ENCODE results near the gene GNB1. TPM values are rescaled to one million over a fixed set of nuclear protein-coding genes. Genes with fewer than 3 reads are reported as not detected.

Gene GNB1
- total and polyA plus RNA-seq, 2 experiments from 2014 or later, result 134 to 175 TPM

DNA sequence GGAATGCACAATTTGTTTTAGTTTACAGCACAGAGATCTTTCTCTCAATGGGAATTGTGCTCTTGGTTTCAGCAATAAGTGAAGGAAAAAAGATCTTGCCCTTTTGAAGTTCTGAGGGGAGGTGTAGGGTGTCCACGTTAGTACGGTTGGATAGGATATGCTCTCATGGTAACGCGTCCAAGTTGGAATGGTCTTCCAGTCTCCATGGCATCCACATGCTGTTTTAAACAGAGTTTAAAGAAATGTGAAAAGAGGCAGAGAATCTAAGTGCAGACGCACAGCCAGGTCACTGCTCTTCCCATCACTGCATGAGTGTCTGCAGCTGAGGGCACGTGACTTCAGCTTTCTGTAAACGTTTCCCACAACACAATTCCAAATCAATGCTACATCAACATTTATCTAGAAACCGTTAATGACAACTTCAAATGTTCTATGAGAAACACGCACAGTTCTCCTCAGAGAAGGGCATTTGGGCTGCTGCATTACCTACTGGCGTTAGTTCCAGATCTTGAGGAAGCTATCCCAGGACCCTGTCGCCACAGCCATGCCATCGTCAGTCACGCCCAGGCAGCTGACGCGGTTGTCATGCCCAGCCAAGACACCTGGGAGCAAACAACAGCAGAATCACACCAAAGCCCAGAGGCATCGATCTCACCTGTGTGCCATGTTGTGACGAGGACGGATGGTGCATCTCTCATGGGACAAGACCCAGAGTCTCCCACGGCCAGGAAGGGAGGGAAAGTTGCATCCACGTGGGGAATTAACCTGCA, 103.9 kb downstream of the GNB1 start:
- no peaks in the 10 kb centered on the region for H3K27me3 ChIP-seq
- TF ChIP-seq CTCF (IDR thresholded peaks at IDR 0.05; ENCODE audit: poor library complexity), result no peak
- TF ChIP-seq EZH2 (IDR thresholded peaks at IDR 0.05; ENCODE audit: borderline replicate concordance), result no peak
- no peak for TF ChIP-seq EZH2phosphoT487 (IDR thresholded peaks at IDR 0.05; ENCODE audit: low read depth, severe bottlenecking, unreplicated experiment)
- no peak overlapping the region for H2AFZ ChIP-seq
- H3K4me1 ChIP-seq (ENCODE audit: insufficient read depth), result peaks cover 16% of the 10 kb centered on the region
- H3K79me2 ChIP-seq, result peaks cover 9% of the 10 kb centered on the region
- H3K36me3 ChIP-seq (replicated peaks; ENCODE audit: insufficient read depth, low read depth), result no peaks in the 10 kb centered on the region
- DNase-seq (ENCODE audit: low spot score), result no peak
- H3K27ac ChIP-seq, result no peak overlapping the region
- H4K20me1 ChIP-seq (ENCODE audit: insufficient read depth, poor library complexity, severe bottlenecking), result peaks cover 6% of the 10 kb centered on the region
- no peak overlapping the region for H3K4me2 ChIP-seq
- no peaks in the 10 kb centered on the region for H3K9me2 ChIP-seq (replicated peaks; ENCODE audit: insufficient read depth)
- 94% methylated on average over 20 of the region's 20 CpGs for WGBS (ENCODE audit: low lambda C conversion rate, missing lambda C conversion rate)
- H3K4me3 ChIP-seq, result no peak overlapping the region
- H3K9me3 ChIP-seq (ENCODE audit: low read depth), result no peaks in the 10 kb centered on the region

- DNase-seq (ENCODE audit: low spot score), result no peak
- Histone ChIP-seq H3K9me2 (replicated peaks; ENCODE audit: insufficient read depth) (no peaks in the 10 kb centered on the region), H4K20me1 (ENCODE audit: insufficient read depth, poor library complexity, severe bottlenecking) (no peaks in the 10 kb centered on the region), H3K4me1 (ENCODE audit: insufficient read depth) (peaks cover 25% of the 10 kb centered on the region), H3K79me2 (peaks cover 4% of the 10 kb centered on the region), H3K9me3 (ENCODE audit: low read depth) (no peaks in the 10 kb centered on the region), H3K36me3 (replicated peaks; ENCODE audit: insufficient read depth, low read depth) (no peaks in the 10 kb centered on the region), H3K27me3 (no peaks in the 10 kb centered on the region), H3K4me2 (no peak overlapping the region), H2AFZ (no peak overlapping the region), H3K27ac (no peak overlapping the region), H3K4me3 (no peak overlapping the region)
- TF ChIP-seq EZH2phosphoT487 (IDR thresholded peaks at IDR 0.05; ENCODE audit: low read depth, severe bottlenecking, unreplicated experiment), result no peak
- no peak for TF ChIP-seq CTCF (IDR thresholded peaks at IDR 0.05; ENCODE audit: poor library complexity)
- no peak for TF ChIP-seq EZH2 (IDR thresholded peaks at IDR 0.05; ENCODE audit: borderline replicate concordance)
- WGBS (ENCODE audit: low lambda C conversion rate, missing lambda C conversion rate), result 93% methylated on average over 10 of the region's 10 CpGs
Observed at GRCh38 chr1:1785666-1786065, 105.2 kb downstream of the GNB1 start.

GRCh38 chr1:1784933-1785332, 106.0 kb downstream of the GNB1 start:
- H3K79me2 ChIP-seq, result peaks cover 2% of the 10 kb centered on the region
- 95% methylated on average over 13 of the region's 13 CpGs for WGBS (ENCODE audit: low lambda C conversion rate, missing lambda C conversion rate)
- no peak overlapping the region for H3K27ac ChIP-seq
- H3K36me3 ChIP-seq (replicated peaks; ENCODE audit: insufficient read depth, low read depth), result no peaks in the 10 kb centered on the region
- peaks cover 32% of the 10 kb centered on the region for H3K4me1 ChIP-seq (ENCODE audit: insufficient read depth)
- H2AFZ ChIP-seq, result no peak overlapping the region
- TF ChIP-seq CTCF (IDR thresholded peaks at IDR 0.05; ENCODE audit: poor library complexity), result no peak
- no peak for TF ChIP-seq EZH2 (IDR thresholded peaks at IDR 0.05; ENCODE audit: borderline replicate concordance)
- TF ChIP-seq EZH2phosphoT487 (IDR thresholded peaks at IDR 0.05; ENCODE audit: low read depth, severe bottlenecking, unreplicated experiment), result no peak
- H3K4me3 ChIP-seq, result no peak overlapping the region
- no peak overlapping the region for H3K4me2 ChIP-seq
- no peaks in the 10 kb centered on the region for H4K20me1 ChIP-seq (ENCODE audit: insufficient read depth, poor library complexity, severe bottlenecking)
- no peaks in the 10 kb centered on the region for H3K9me3 ChIP-seq (ENCODE audit: low read depth)
- no peaks in the 10 kb centered on the region for H3K9me2 ChIP-seq (replicated peaks; ENCODE audit: insufficient read depth)
- H3K27me3 ChIP-seq, result no peaks in the 10 kb centered on the region
- no peak for DNase-seq (ENCODE audit: low spot score)
